Hepatocyte (in vitro differentiated cells): Measurements from ENCODE around the gene PCDHA8. TPM values are rescaled to one million over a fixed set of nuclear protein-coding genes. Genes with fewer than 3 reads are reported as not detected.
"Not testable (repeated sequence)": the region's sequence is repeated elsewhere in the genome, so short reads cannot be mapped to it uniquely, and the experiment has no call there.

Experiments used
- DNase-seq: peaks from one replicate; pipeline ENCODE4 v3.0.0-alpha.2; 2016; ENCODE audit warnings: low spot score
- H2AFZ ChIP-seq: fragments of 200-600 bp; sonication (generic); 2 replicates; pipeline ENCODE4 v1.6.0; 2016; ENCODE audit warnings: antibody characterized with exemption, mild to moderate bottlenecking
- H3K27ac ChIP-seq: fragments of 200-600 bp; sonication (generic); 2 replicates; pipeline ENCODE4 v1.5.1; 2016; ENCODE audit warnings: mild to moderate bottlenecking
- H3K27me3 ChIP-seq: fragments of 200-600 bp; sonication (generic); 2 replicates; pipeline ENCODE4 v1.6.1; 2016
- H3K36me3 ChIP-seq: fragments of 200-600 bp; sonication (generic); replicated peaks from 2 replicates; pipeline ENCODE4 v1.5.1; 2016; ENCODE audit warnings: low read depth; ENCODE audit not compliant: insufficient read depth
- H3K4me1 ChIP-seq: fragments of 200-600 bp; sonication (generic); 2 replicates; pipeline ENCODE4 v1.5.1; 2016; ENCODE audit warnings: mild to moderate bottlenecking, moderate library complexity; ENCODE audit not compliant: insufficient read depth
- H3K4me2 ChIP-seq: fragments of 200-600 bp; sonication (generic); 2 replicates; pipeline ENCODE4 v1.6.0; 2016
- H3K4me3 ChIP-seq: fragments of 200-600 bp; sonication (generic); 2 replicates; pipeline ENCODE4 v1.5.1; 2016; ENCODE audit warnings: mild to moderate bottlenecking
- H3K79me2 ChIP-seq: fragments of 200-600 bp; sonication (generic); 2 replicates; pipeline ENCODE4 v1.6.0; 2017; ENCODE audit warnings: mild to moderate bottlenecking
- H3K9me2 ChIP-seq: fragments of 200-600 bp; sonication (generic); replicated peaks from 2 replicates; pipeline ENCODE4 v1.6.0; 2017; ENCODE audit warnings: mild to moderate bottlenecking; ENCODE audit not compliant: insufficient read depth
- H3K9me3 ChIP-seq: fragments of 200-600 bp; sonication (generic); 2 replicates; pipeline ENCODE4 v1.5.1; 2016; ENCODE audit warnings: low read depth, mild to moderate bottlenecking
- H4K20me1 ChIP-seq: fragments of 200-600 bp; sonication (generic); 2 replicates; pipeline ENCODE4 v1.6.0; 2016; ENCODE audit warnings: mild to moderate bottlenecking; ENCODE audit not compliant: insufficient read depth, poor library complexity, severe bottlenecking
- CTCF ChIP-seq: fragments of 200-600 bp; sonication (generic); IDR thresholded peaks from 2 replicates; pipeline ENCODE4 v1.5.1; 2016; ENCODE audit warnings: antibody characterized with exemption, mild to moderate bottlenecking; ENCODE audit not compliant: poor library complexity
- EZH2 ChIP-seq: fragments of 200-600 bp; sonication (generic); IDR thresholded peaks from 2 replicates; pipeline ENCODE4 v1.6.1; 2016; ENCODE audit warnings: antibody characterized with exemption, mild to moderate bottlenecking, borderline replicate concordance
- EZH2phosphoT487 ChIP-seq: fragments of 200-600 bp; sonication (generic); IDR thresholded peaks from one replicate; pipeline ENCODE4 v1.6.1; 2018; ENCODE audit warnings: antibody characterized with exemption, mild to moderate bottlenecking, low read depth, moderate library complexity; ENCODE audit not compliant: unreplicated experiment, severe bottlenecking
- WGBS: methylation state at CpG from one replicate; pipeline ENCODE4 v1.1.6; 2016; ENCODE audit warnings: low lambda C conversion rate; ENCODE audit errors: missing lambda C conversion rate; 5-methylcytosine and 5-hydroxymethylcytosine counted together
- polyA plus RNA-seq: library from polyadenylated mRNA; unstranded; fragments of >200 nt; fragmentation: Nextera tagmentation; extraction: Ambion mirVana; gene quantifications from 2 replicates; pipeline ENCODE4 v1.2.1, GENCODE V29; 2016
- total RNA-seq: library from RNA; depleted of rRNA; stranded (reverse); fragments of >200 nt; gene quantifications from 2 replicates; pipeline ENCODE4 v1.2.3, GENCODE V29; 2014

The PCDHA8 gene
- total and polyA plus RNA-seq, 2 experiments from 2014 or later = 0.13 to 1.9 TPM

DNA sequence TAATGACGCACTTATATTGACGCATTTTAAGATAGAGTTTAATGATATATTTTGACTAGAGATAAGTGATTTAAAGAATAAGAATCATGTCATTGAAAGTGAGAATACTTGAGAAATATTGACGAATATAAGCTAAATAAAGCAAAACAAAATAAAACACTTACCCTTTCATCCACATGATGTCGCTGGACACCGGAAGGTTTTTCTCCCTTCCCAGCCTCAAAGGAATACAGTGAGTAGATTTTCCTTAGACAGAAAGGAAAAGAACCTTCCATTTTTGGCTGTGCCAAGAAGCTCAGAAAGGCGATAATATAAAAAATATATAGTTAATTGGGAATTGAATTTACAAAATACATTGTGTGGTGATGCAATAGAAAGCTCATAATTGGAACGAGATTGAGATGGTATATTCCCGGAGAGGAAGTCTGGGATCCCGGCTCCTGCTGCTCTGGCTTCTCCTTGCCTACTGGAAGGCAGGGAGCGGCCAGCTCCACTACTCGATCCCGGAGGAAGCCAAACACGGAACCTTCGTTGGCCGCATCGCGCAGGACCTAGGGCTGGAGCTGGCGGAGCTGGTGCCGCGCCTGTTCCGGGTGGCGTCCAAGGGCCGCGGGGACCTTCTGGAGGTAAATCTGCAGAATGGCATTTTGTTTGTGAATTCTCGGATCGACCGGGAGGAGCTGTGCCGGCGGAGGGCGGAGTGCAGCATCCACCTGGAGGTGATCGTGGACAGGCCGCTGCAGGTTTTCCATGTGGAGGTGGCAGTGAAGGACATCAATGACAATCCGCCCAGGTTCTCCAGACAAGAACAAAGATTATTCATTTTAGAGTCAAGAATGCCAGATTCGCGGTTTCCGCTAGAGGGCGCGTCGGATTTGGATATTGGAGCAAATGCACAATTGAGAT, 19.4 kb upstream of the PCDHA8 start, which contains the start of gene PCDHA5:
Gene PCDHA5, plus strand, starts transcription at position 239 of the 906 bp plus-strand sequence.
- Histone ChIP-seq H3K27me3 (no peaks in the 10 kb centered on the region), H3K4me1 (no peaks in the 10 kb centered on the region), H3K4me3 (no peak within 1 kb of the TSS), H2AFZ (no peak within 1 kb of the TSS), H3K9me3 (peaks cover 34% of the 10 kb centered on the region), H3K9me2 (no peaks in the 10 kb centered on the region), H4K20me1 (no peaks in the 10 kb centered on the region), H3K4me2 (no peak within 1 kb of the TSS), H3K27ac (no peak within 1 kb of the TSS), H3K79me2 (no peaks in the 10 kb centered on the region), H3K36me3 (no peaks in the 10 kb centered on the region)
- DNase-seq = no peak
- 97% methylated on average over 37 of the region's 39 CpGs for WGBS
- TF ChIP-seq EZH2phosphoT487 = no peak
- TF ChIP-seq EZH2 = no peak
- no peak for TF ChIP-seq CTCF

DNA sequence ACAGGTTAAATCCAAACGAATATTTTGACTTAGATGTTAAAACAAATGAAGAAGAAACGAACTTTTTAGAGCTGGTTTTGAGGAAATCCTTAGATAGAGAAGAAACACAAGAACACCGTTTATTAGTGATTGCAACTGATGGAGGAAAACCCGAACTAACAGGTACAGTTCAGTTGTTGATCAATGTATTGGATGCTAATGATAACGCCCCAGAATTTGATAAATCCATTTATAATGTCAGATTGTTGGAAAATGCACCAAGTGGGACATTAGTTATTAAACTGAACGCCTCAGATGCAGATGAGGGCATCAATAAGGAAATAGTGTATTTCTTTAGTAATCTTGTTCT, 18.7 kb upstream of the PCDHA8 start:
- Histone ChIP-seq H3K4me3 (no peak overlapping the region), H3K27ac (no peak overlapping the region), H3K79me2 (no peaks in the 10 kb centered on the region), H3K27me3 (no peaks in the 10 kb centered on the region), H3K36me3 (no peaks in the 10 kb centered on the region), H3K4me1 (no peaks in the 10 kb centered on the region), H4K20me1 (no peaks in the 10 kb centered on the region), H3K9me2 (no peaks in the 10 kb centered on the region), H3K4me2 (no peak overlapping the region), H2AFZ (no peak overlapping the region), H3K9me3 (peaks cover 41% of the 10 kb centered on the region)
- WGBS = 95% methylated on average over 6 of the region's 6 CpGs
- DNase-seq = no peak
- TF ChIP-seq EZH2phosphoT487 (no peak), EZH2 (no peak), CTCF (no peak)

DNA sequence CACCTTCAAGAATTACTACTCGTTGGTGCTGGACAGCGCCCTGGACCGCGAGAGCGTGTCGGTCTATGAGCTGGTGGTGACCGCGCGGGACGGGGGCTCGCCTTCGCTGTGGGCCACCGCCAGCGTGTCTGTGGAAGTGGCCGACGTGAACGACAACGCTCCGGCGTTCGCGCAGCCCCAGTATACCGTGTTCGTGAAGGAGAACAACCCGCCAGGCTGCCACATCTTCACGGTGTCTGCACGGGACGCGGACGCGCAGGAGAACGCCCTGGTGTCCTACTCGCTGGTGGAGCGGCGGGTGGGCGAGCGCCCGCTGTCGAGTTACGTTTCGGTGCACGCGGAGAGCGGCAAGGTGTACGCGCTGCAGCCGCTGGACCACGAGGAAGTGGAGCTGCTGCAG, 18.0 kb upstream of the PCDHA8 start:
- not testable (repeated sequence) for H4K20me1 ChIP-seq, H3K79me2 ChIP-seq, H3K4me3 ChIP-seq, H3K36me3 ChIP-seq, DNase-seq, H3K4me1 ChIP-seq, H3K27ac ChIP-seq, H3K4me2 ChIP-seq, H3K27me3 ChIP-seq, H2AFZ ChIP-seq, H3K9me2 ChIP-seq
- H3K9me3 ChIP-seq = peaks cover 47% of the 10 kb centered on the region
- WGBS = 98% methylated on average over 48 of the region's 48 CpGs

- no peaks in the 10 kb centered on the region for H3K27me3 ChIP-seq
- 98% methylated on average over 37 of the region's 38 CpGs for WGBS
Measured at GRCh38 chr5:140823475-140823874, 17.5 kb upstream of the PCDHA8 start.

More at GRCh38 chr5:140823475-140823874, 17.5 kb upstream of the PCDHA8 start:
- Histone ChIP-seq H2AFZ (no peak overlapping the region), H3K9me2 (no peaks in the 10 kb centered on the region), H3K4me3 (no peak overlapping the region), H3K36me3 (no peaks in the 10 kb centered on the region), H4K20me1 (no peaks in the 10 kb centered on the region), H3K9me3 (peaks cover 47% of the 10 kb centered on the region), H3K79me2 (no peaks in the 10 kb centered on the region), H3K4me2 (no peak overlapping the region), H3K27ac (no peak overlapping the region), H3K4me1 (no peaks in the 10 kb centered on the region)
- DNase-seq = no peak
- TF ChIP-seq CTCF (no peak), EZH2 (no peak), EZH2phosphoT487 (no peak)
